Heart left ventricle (tissue), 13 donors: ENCODE results near the gene OPN1MW.
"Not testable (repeated sequence)": the region's sequence is repeated elsewhere in the genome, so short reads cannot be mapped to it uniquely, and the experiment has no call there.

Experiments
- POLR2A ChIP-seq, 2 donors: fragments of 450-650 bp; IDR thresholded peaks; one replicate each; pipeline ENCODE4 v1.6.1; 2017; ENCODE audit warnings: antibody characterized with exemption in 2 of 2, mild to moderate bottlenecking in 2 of 2, moderate library complexity in 2 of 2
- TF ChIP-seq, protein P1 (sequence below), 12 donors: fragments of 200-600 bp; sonication (generic) in 4 of 12; IDR thresholded peaks; one replicate each; pipeline versions ENCODE4 v1.5.0 to v1.8.0; 2018 to 2022; ENCODE audit warnings: antibody characterized with exemption in 12 of 12, mild to moderate bottlenecking in 5 of 12
- donor health status: ischemic (EF 13 %, LVEDD 7.1; RV severe dilation, severe dysfunction).
- donor health status: DM: no; HTN: yes; CAD: no.
- donor health status: DM: no; HTN: no; CAD: no.
- donor health status: ischemic (EF 25% LVEDD 6.9; RV normal size, moderate dysfunction).
- donor health status: ischemic (EF 25% LVEDD 5.7; RV mildly dilated, moderate dysfunction).
- donor health status: ischemic (EF 35%, LVEDD 5.7; RV mildly dilated, moderate dysfunction).
- donor health status: nonischemic (EF 11% LVEDD 7.7; RV severe dilation, severe dysfunction).
- donor health status: DM: yes; HTN: yes; CAD: no.
- donor health status: PGD.
- donor health status: ischemic (EF 29% LVEDD 5.4; RV normal size, mild dysfunction).
- donor health status: nonischemic (EF 23%, LVEDD 6.1; RV moderate dilation, normal function).

DNA sequence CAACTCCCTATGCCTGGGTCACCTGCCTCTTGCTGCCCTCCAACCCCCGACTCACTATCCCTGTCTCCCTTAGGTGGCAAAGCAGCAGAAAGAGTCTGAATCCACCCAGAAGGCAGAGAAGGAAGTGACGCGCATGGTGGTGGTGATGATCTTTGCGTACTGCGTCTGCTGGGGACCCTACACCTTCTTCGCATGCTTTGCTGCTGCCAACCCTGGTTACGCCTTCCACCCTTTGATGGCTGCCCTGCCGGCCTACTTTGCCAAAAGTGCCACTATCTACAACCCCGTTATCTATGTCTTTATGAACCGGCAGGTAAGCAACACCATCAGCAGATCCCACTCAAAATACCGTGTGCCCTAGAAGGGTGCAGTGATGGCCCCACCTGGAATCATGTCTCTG, 26.2 kb upstream of the OPN1MW start:
- TF ChIP-seq, protein P1, sequence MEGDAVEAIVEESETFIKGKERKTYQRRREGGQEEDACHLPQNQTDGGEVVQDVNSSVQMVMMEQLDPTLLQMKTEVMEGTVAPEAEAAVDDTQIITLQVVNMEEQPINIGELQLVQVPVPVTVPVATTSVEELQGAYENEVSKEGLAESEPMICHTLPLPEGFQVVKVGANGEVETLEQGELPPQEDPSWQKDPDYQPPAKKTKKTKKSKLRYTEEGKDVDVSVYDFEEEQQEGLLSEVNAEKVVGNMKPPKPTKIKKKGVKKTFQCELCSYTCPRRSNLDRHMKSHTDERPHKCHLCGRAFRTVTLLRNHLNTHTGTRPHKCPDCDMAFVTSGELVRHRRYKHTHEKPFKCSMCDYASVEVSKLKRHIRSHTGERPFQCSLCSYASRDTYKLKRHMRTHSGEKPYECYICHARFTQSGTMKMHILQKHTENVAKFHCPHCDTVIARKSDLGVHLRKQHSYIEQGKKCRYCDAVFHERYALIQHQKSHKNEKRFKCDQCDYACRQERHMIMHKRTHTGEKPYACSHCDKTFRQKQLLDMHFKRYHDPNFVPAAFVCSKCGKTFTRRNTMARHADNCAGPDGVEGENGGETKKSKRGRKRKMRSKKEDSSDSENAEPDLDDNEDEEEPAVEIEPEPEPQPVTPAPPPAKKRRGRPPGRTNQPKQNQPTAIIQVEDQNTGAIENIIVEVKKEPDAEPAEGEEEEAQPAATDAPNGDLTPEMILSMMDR (IDR thresholded peaks at IDR 0.05): not testable (repeated sequence)
- TF ChIP-seq POLR2A (IDR thresholded peaks at IDR 0.05): not testable (repeated sequence)
